NOMO-1 (cell line): ENCODE results near the gene PURB.
"Not testable (repeated sequence)": the region's sequence is repeated elsewhere in the genome, so short reads cannot be mapped to it uniquely, and the experiment has no call there.

Source experiments
- DNase-seq, 2 experiments: peaks; one replicate each; lab custom pipeline; 2025; ENCODE audit not compliant: unreplicated experiment in 2 of 2; lab: John Stamatoyannopoulos, UW

The PURB gene

GRCh38 chr7:44893710-44894234 lies 8.4 kb upstream of the PURB start:
- no peak for DNase-seq

- DNase-seq: no peak
Observed at GRCh38 chr7:44891791-44892190, 6.5 kb upstream of the PURB start.

GRCh38 chr7:44891372-44891771 lies 6.0 kb upstream of the PURB start:
- DNase-seq: no peak

GRCh38 chr7:44889086-44889781 lies 3.9 kb upstream of the PURB start:
- DNase-seq: no peak

- DNase-seq: peak; percentile 44 to 59
Observed at GRCh38 chr7:44887293-44887692, 2.0 kb upstream of the PURB start.

GRCh38 chr7:44884621-44885393 lies 523 bp downstream of the PURB start:
- DNase-seq: peak in 1 of 2 experiments; percentile 51

GRCh38 chr7:44883961-44884620 lies 1.2 kb downstream of the PURB start:
- DNase-seq: no peak

- no peak for DNase-seq
Observed at GRCh38 chr7:44882899-44883298, 2.4 kb downstream of the PURB start.

GRCh38 chr7:44881610-44882009 lies 3.7 kb downstream of the PURB start:
- peak; percentile 52 to 86 for DNase-seq

GRCh38 chr7:44881066-44881600 lies 4.2 kb downstream of the PURB start:
- DNase-seq: no peak

GRCh38 chr7:44880317-44881018 lies 4.9 kb downstream of the PURB start:
- DNase-seq: no peak

GRCh38 chr7:44876393-44876792 lies 8.9 kb downstream of the PURB start:
- DNase-seq: no peak

GRCh38 chr7:44875241-44875640 lies 10.1 kb downstream of the PURB start:
- DNase-seq: no peak

GRCh38 chr7:44872787-44873186 lies 12.5 kb downstream of the PURB start:
- DNase-seq: no peak

- not testable (repeated sequence) for DNase-seq
Observed at GRCh38 chr7:44871918-44872317, 13.4 kb downstream of the PURB start.

GRCh38 chr7:44870780-44871179 lies 14.6 kb downstream of the PURB start:
- not testable (repeated sequence) for DNase-seq

- DNase-seq: not testable (repeated sequence)
Observed at GRCh38 chr7:44870336-44870735, 15.0 kb downstream of the PURB start.

GRCh38 chr7:44867073-44867995 lies 18.0 kb downstream of the PURB start:
- no peak for DNase-seq

GRCh38 chr7:44861949-44862348 lies 23.4 kb downstream of the PURB start:
- peak; percentile 58 to 69 for DNase-seq
